GM18868 (cell line): ENCODE data around the gene DPM3.
"Not testable (repeated sequence)": the region's sequence is repeated elsewhere in the genome, so short reads cannot be mapped to it uniquely, and the experiment has no call there.

ENCODE experiments used
- ATAC-seq: cut with Tn5 transposase; IDR thresholded peaks from one replicate; pipeline ENCODE4 v1.9.1; 2021; ENCODE audit warnings: mild to moderate bottlenecking, moderate library complexity; ENCODE audit not compliant: unreplicated experiment

Gene DPM3

GRCh38 chr1:155162631-155163030 is 22.3 kb upstream of the DPM3 start:
- ATAC-seq, result not testable (repeated sequence)

GRCh38 chr1:155160128-155160527 is 19.8 kb upstream of the DPM3 start:
- ATAC-seq, result no peak

- no peak for ATAC-seq
These were observed 18.7 kb upstream of the DPM3 start for GRCh38 chr1:155158991-155159390.

- ATAC-seq, result not testable (repeated sequence)
These were observed 15.8 kb upstream of the DPM3 start for GRCh38 chr1:155155996-155156643.

GRCh38 chr1:155145491-155145890 is 5.2 kb upstream of the DPM3 start:
- ATAC-seq, result no peak

- ATAC-seq, result no peak
These were observed 1.4 kb upstream of the DPM3 start for GRCh38 chr1:155141749-155142148.

GRCh38 chr1:155140630-155140953 is 261 bp upstream of the DPM3 start:
- no peak for ATAC-seq

- no peak for ATAC-seq
These were observed 3.0 kb downstream of the DPM3 start for GRCh38 chr1:155137154-155137949.

GRCh38 chr1:155136748-155137147 is 3.6 kb downstream of the DPM3 start:
- no peak for ATAC-seq

- peak; percentile 75 for ATAC-seq
These were observed 4.8 kb downstream of the DPM3 start, which contains the start of gene SLC50A1 for GRCh38 chr1:155135415-155136028. Gene SLC50A1, plus strand, starts transcription at chr1:155135852. Its CDS starts 60 bp downstream, at chr1:155135912.

GRCh38 chr1:155134880-155135414 is 5.4 kb downstream of the DPM3 start:
- no peak for ATAC-seq

- no peak for ATAC-seq
These were observed 6.0 kb downstream of the DPM3 start for GRCh38 chr1:155134322-155134721.

- ATAC-seq, result no peak
These were observed 6.5 kb downstream of the DPM3 start for GRCh38 chr1:155133799-155134281.

- no peak for ATAC-seq
These were observed 8.5 kb downstream of the DPM3 start for GRCh38 chr1:155131856-155132255.

- no peak for ATAC-seq
These were observed 9.0 kb downstream of the DPM3 start for GRCh38 chr1:155131285-155131684.

- ATAC-seq, result no peak
These were observed 9.9 kb downstream of the DPM3 start for GRCh38 chr1:155130272-155131006.

GRCh38 chr1:155128755-155129473 is 11.4 kb downstream of the DPM3 start:
- ATAC-seq, result no peak

GRCh38 chr1:155127967-155128754 is 12.2 kb downstream of the DPM3 start:
- ATAC-seq, result no peak
